Measurements from ENCODE around the gene STXBP6.

Gene STXBP6

GRCh38 chr14:24784981-24785380, 265.0 kb downstream of the STXBP6 start:
- ChIA-PET POLR2A (no interaction called here), CTCF (interaction anchor here (0.6 to 2.2 kb wide), 3 partner anchors 21 to 755 kb away, joined by 3 to 7 read pairs (median 3); no protein-coding TSS in a partner anchor)
- TF ChIP-seq PRDM2 (tag by site-specific recombination; IDR thresholded peaks at IDR 0.05; ENCODE audit: borderline replicate concordance) (no peak), YY1 (tag by site-specific recombination; IDR thresholded peaks at IDR 0.05) (no peak), ZNF660 (tag by site-specific recombination; IDR thresholded peaks at IDR 0.05) (no peak), ZBTB17 (tag by site-specific recombination; IDR thresholded peaks at IDR 0.05) (no peak)
- no peaks in the 10 kb centered on the region for H3K9me3 ChIP-seq (ENCODE audit: control insufficient read depth, insufficient read depth, low read depth, low read length)
- H3K36me3 ChIP-seq (ENCODE audit: control insufficient read depth in 2 of 2, insufficient read depth in 1 of 2, low read length in 2 of 2): no peaks in the 10 kb centered on the region
- no peak overlapping the region for H3K4me3 ChIP-seq (ENCODE audit: low read depth, low read length)
- no peaks in the 10 kb centered on the region for H3K4me1 ChIP-seq (ENCODE audit: control insufficient read depth, insufficient read depth, low read length)
- no peak overlapping the region for H3K27ac ChIP-seq (ENCODE audit: extremely low read depth, low read depth, low read length)

- Histone ChIP-seq H3K4me3 (ENCODE audit: low read depth, low read length) (no peak overlapping the region), H3K4me1 (ENCODE audit: control insufficient read depth, insufficient read depth, low read length) (no peaks in the 10 kb centered on the region), H3K27ac (ENCODE audit: extremely low read depth, low read depth, low read length) (no peak overlapping the region), H3K36me3 (ENCODE audit: control insufficient read depth in 2 of 2, insufficient read depth in 1 of 2, low read length in 2 of 2) (no peaks in the 10 kb centered on the region), H3K9me3 (ENCODE audit: control insufficient read depth, insufficient read depth, low read depth, low read length) (no peaks in the 10 kb centered on the region)
- ChIA-PET POLR2A (no interaction called here), CTCF (interaction anchor here (2.2 kb wide), 1 partner anchor 22 kb away, joined by 7 read pairs; no protein-coding TSS in a partner anchor)
- no peak for TF ChIP-seq ZNF26 (tag by site-specific recombination; IDR thresholded peaks at IDR 0.05)
- TF ChIP-seq ZNF701 (tag by site-specific recombination; IDR thresholded peaks at IDR 0.05): no peak
- no peak for TF ChIP-seq ZFP69B (tag by site-specific recombination; IDR thresholded peaks at IDR 0.05)
- no peak for TF ChIP-seq ZNF280D (tag by site-specific recombination; IDR thresholded peaks at IDR 0.05)
- TF ChIP-seq ZNF560 (tag by site-specific recombination; IDR thresholded peaks at IDR 0.05; ENCODE audit: borderline replicate concordance): no peak
Measured at GRCh38 chr14:24783791-24784190, 266.2 kb downstream of the STXBP6 start.

GRCh38 chr14:24780281-24780680, 269.7 kb downstream of the STXBP6 start:
- no peak overlapping the region for H3K4me3 ChIP-seq (ENCODE audit: low read depth, low read length)
- H3K9me3 ChIP-seq (ENCODE audit: control insufficient read depth, insufficient read depth, low read depth, low read length): no peaks in the 10 kb centered on the region
- H3K27ac ChIP-seq (ENCODE audit: extremely low read depth, low read depth, low read length): no peak overlapping the region
- POLR2A ChIA-PET: no interaction called here
- CTCF ChIA-PET: interaction anchor here (0.6 to 0.7 kb wide), 2 partner anchors 26 to 44 kb away, joined by 3 to 4 read pairs; no protein-coding TSS in a partner anchor
- H3K4me1 ChIP-seq (ENCODE audit: control insufficient read depth, insufficient read depth, low read length): no peaks in the 10 kb centered on the region
- no peaks in the 10 kb centered on the region for H3K36me3 ChIP-seq (ENCODE audit: control insufficient read depth in 2 of 2, insufficient read depth in 1 of 2, low read length in 2 of 2)
- TF ChIP-seq ZNF843 (tag by site-specific recombination; IDR thresholded peaks at IDR 0.05): no peak
- TF ChIP-seq ZBTB21 (tag by site-specific recombination; IDR thresholded peaks at IDR 0.05): no peak
- TF ChIP-seq ZNF704 (tag by site-specific recombination; IDR thresholded peaks at IDR 0.05): no peak
- TF ChIP-seq ZNF585B (tag by site-specific recombination; IDR thresholded peaks at IDR 0.05): no peak
- TF ChIP-seq ZNF621 (tag by site-specific recombination; IDR thresholded peaks at IDR 0.05): no peak
- no peak for TF ChIP-seq ZNF658 (tag by site-specific recombination; IDR thresholded peaks at IDR 0.05)
- TF ChIP-seq ZNF211 (tag by site-specific recombination; IDR thresholded peaks at IDR 0.05; ENCODE audit: low read depth): no peak
- TF ChIP-seq FEZF1 (tag by site-specific recombination; IDR thresholded peaks at IDR 0.05): no peak
- no peak for TF ChIP-seq HOXC10 (CRISPR knock-in tag; IDR thresholded peaks at IDR 0.05)
- TF ChIP-seq BCL6B (tag by site-specific recombination; IDR thresholded peaks at IDR 0.05): no peak
- TF ChIP-seq ZNF610 (tag by site-specific recombination; IDR thresholded peaks at IDR 0.05; ENCODE audit: borderline replicate concordance): no peak

Data from HEK293 (cell line).